ELR (cell line): ENCODE data around the gene TRIM29.

Source experiments
- DNase-seq: peaks from one replicate; pipeline ENCODE4 v3.0.0-alpha.2; 2015; ENCODE audit warnings: low read depth

TRIM29 gene

DNA sequence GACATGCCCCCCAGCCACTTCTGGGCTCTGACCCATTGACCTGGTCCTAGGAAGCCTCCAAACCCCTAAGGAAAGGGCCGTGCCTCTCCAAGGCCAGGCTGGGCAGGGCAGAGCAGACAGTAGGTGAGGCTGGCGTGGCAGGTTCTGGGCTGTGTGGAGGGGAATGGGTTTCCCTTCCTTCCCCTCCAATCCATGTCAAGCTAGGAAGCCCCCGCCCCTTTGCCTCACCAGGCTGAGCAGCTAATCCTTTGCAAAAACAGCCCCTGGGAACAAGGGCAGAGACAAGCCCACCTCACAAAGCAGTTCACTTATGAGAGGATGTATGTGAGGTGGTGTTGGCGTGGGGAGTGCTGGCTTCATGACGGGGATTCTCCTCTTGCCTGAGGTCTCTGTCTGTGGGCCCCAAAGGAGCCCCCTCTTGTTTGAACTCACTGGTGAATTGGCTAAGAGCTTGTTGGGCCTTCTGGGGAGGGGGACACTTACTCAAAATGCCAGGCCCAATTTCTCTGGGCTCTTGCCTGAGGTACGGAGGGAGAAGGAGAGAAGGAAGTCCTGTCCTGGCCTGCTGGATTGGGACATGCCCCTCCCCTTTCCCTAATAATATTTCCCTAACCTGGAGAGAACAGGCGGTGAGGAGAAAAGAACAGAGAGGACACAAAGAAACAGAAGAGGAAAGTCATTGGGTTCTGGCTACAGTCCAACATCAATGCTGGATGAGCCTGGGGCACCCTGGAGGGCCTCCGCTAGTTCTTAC is 1.6 kb upstream of the TRIM29 start:
- no peak for DNase-seq

GRCh38 chr11:120137187-120137610 is 714 bp downstream of the TRIM29 start:
- no peak for DNase-seq

GRCh38 chr11:120136356-120136755 is 1.6 kb downstream of the TRIM29 start:
- no peak for DNase-seq

DNA sequence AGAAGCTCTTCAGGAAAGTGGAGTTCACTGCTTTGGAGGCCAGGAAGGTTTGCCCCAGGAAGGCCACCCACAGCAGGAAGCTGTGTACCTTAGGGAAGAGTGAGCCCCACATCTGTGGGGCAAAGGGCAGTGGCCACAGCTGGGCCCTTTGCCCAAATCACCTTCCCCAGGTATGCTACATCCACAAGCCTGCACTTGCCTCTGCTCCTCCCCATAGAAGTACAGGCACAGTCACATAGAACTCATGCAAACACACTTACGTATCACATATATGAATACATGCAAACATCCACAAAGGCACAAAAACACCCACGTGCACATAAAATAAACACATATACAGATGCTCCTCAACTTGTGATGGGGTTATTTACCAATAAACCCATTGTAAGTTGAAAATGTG is 2.1 kb downstream of the TRIM29 start:
- DNase-seq = no peak

GRCh38 chr11:120134931-120135228 is 3.0 kb downstream of the TRIM29 start:
- DNase-seq = no peak

GRCh38 chr11:120134106-120134930 is 3.6 kb downstream of the TRIM29 start:
- DNase-seq = no peak

- no peak for DNase-seq
Measured at GRCh38 chr11:120133216-120134105, 4.5 kb downstream of the TRIM29 start.

- DNase-seq = no peak
Measured at GRCh38 chr11:120132645-120133185, 5.2 kb downstream of the TRIM29 start.

GRCh38 chr11:120131941-120132644 is 5.8 kb downstream of the TRIM29 start:
- DNase-seq = no peak

- no peak for DNase-seq
Measured at GRCh38 chr11:120130991-120131760, 6.7 kb downstream of the TRIM29 start.

- no peak for DNase-seq
Measured at GRCh38 chr11:120130176-120130980, 7.5 kb downstream of the TRIM29 start.

DNA sequence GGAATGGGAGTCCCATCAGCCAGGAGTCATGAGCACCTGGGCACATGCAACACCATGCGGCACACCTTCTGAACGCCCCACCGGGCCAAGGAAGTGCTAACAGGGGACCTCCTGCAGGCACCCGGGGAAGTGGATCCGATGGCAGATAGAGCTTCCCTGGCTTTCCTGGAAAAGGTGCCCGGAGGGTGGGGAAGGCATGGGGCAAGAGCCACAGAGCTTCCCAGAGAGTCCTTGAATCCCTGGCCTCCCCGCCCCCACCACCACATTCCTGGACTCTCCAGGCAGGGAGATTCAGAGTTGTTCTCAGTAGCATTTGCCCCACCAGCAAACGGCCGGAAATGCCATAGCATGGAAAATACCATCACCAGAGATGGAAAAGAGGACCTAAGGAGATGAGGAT is 8.3 kb downstream of the TRIM29 start:
- no peak for DNase-seq

- DNase-seq = peak; percentile 24
Measured at GRCh38 chr11:120128392-120129119, 9.4 kb downstream of the TRIM29 start.

DNA sequence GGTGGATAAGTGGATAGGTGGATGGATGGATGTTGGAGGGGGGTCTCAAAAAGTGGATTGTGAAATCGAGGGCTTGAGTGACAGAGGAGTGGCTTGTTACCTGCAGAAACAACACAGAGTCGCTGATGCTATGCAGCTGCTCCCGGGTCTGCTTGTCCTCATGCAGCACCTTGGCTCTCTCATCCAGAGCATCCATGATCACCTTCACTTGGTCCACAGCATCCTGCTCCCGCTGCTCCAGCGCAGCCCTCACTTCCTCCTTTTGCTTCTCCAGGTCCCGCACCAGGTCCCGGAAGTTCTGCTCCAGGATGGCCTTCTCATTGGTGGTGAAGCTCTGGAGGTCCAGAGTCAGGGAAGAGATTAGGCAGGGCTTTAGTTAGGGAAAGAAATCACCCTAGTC is 10.7 kb downstream of the TRIM29 start:
- DNase-seq = no peak

GRCh38 chr11:120126620-120127019 is 11.3 kb downstream of the TRIM29 start:
- DNase-seq = no peak

GRCh38 chr11:120125509-120125908 is 12.4 kb downstream of the TRIM29 start:
- DNase-seq = no peak

DNA sequence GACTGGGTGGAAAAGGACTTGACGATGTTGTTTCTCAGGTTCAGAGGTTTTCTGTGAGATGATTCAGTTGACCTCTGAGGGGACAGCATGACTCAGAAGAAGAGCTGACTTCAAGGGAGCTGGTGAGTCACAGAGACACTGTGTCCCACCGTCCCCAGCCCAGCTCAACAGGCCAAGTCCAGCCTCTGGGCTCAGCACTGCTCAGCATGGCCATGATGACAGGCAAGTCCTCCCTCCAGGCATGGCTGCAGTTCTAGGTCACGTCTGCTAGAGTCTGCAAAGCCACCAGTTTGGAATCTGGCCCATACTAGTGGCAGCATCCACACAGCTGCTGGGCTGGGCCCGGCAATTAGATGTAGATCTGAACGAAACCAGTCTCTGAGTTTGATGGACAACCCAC is 12.9 kb downstream of the TRIM29 start:
- peak; percentile 65 for DNase-seq

- no peak for DNase-seq
Measured at GRCh38 chr11:120124355-120124754, 13.6 kb downstream of the TRIM29 start.

DNA sequence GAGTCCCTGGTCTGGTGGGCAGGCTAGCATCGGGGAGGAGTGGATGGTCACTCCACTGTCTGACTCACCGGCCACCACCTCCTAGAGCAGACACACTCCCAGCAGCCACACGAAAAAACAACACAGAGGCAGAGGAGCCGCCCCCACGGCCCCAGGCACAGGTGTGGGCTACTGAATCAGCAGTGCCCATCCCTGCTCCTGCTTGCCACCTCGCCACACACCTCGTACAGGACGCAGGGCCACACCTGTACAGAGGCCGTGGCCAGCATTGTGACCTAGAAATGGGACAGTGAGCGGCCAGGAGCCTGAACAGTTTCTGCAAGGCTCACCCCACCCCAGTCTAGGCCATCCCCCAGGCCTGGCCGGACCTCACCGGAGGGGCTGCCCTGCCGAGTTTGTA is 14.0 kb downstream of the TRIM29 start:
- no peak for DNase-seq
